ENCODE measurements around the gene KIF26A.

KIF26A gene

GRCh38 chr14:104184911-104185499 is 46.6 kb downstream of the KIF26A start:
- no peak for TF ChIP-seq FOXM1 (IDR thresholded peaks at IDR 0.05; ENCODE audit: borderline replicate concordance, low read depth)
- TF ChIP-seq TCF12 (IDR thresholded peaks at IDR 0.05; ENCODE audit: low read depth) = no peak
- no peak for TF ChIP-seq YY1 (IDR thresholded peaks at IDR 0.05; ENCODE audit: low read depth)
- TF ChIP-seq NFIC (IDR thresholded peaks at IDR 0.05) = no peak
- no peak for TF ChIP-seq ZBTB7A (IDR thresholded peaks at IDR 0.05; ENCODE audit: low read depth)
- no peak for TF ChIP-seq RAD21 (IDR thresholded peaks at IDR 0.05; ENCODE audit: low read depth)
- TF ChIP-seq TEAD4 (IDR thresholded peaks at IDR 0.05) = no peak
- no peak for TF ChIP-seq MAX (IDR thresholded peaks at IDR 0.05)
- no peak for TF ChIP-seq CEBPB (IDR thresholded peaks at IDR 0.05)

- TF ChIP-seq CREB1 (IDR thresholded peaks at IDR 0.05; ENCODE audit: low read depth) (no peak), EP300 (IDR thresholded peaks at IDR 0.05; ENCODE audit: borderline replicate concordance) (no peak), TEAD4 (IDR thresholded peaks at IDR 0.05) (no peak), NFIC (IDR thresholded peaks at IDR 0.05) (no peak), RAD21 (IDR thresholded peaks at IDR 0.05; ENCODE audit: low read depth) (no peak), TAF1 (IDR thresholded peaks at IDR 0.05; ENCODE audit: low read depth) (no peak)
These were observed 47.6 kb downstream of the KIF26A start for GRCh38 chr14:104185916-104186495.

- TF ChIP-seq EP300 (IDR thresholded peaks at IDR 0.05; ENCODE audit: borderline replicate concordance) = no peak
- no peak for TF ChIP-seq REST (IDR thresholded peaks at IDR 0.05; ENCODE audit: low read depth)
- TF ChIP-seq ZBTB7A (IDR thresholded peaks at IDR 0.05; ENCODE audit: low read depth) = no peak
These were observed 48.2 kb downstream of the KIF26A start for GRCh38 chr14:104186575-104186974.

GRCh38 chr14:104187121-104187889 is 48.9 kb downstream of the KIF26A start:
- TF ChIP-seq REST (IDR thresholded peaks at IDR 0.05; ENCODE audit: low read depth) (no peak), EP300 (IDR thresholded peaks at IDR 0.05; ENCODE audit: borderline replicate concordance) (no peak), MAX (IDR thresholded peaks at IDR 0.05) (no peak), EGR1 (IDR thresholded peaks at IDR 0.05) (no peak), FOXM1 (IDR thresholded peaks at IDR 0.05; ENCODE audit: borderline replicate concordance, low read depth) (no peak), TCF12 (IDR thresholded peaks at IDR 0.05; ENCODE audit: low read depth) (no peak), CEBPB (IDR thresholded peaks at IDR 0.05) (no peak), NFIC (IDR thresholded peaks at IDR 0.05) (no peak), YY1 (IDR thresholded peaks at IDR 0.05; ENCODE audit: low read depth) (no peak), RAD21 (IDR thresholded peaks at IDR 0.05; ENCODE audit: low read depth) (no peak), CREB1 (IDR thresholded peaks at IDR 0.05; ENCODE audit: low read depth) (no peak), ZBTB7A (IDR thresholded peaks at IDR 0.05; ENCODE audit: low read depth) (no peak), TEAD4 (IDR thresholded peaks at IDR 0.05) (no peak), USF1 (IDR thresholded peaks at IDR 0.05) (no peak), TAF1 (IDR thresholded peaks at IDR 0.05; ENCODE audit: low read depth) (no peak)

GRCh38 chr14:104187931-104188726 is 49.7 kb downstream of the KIF26A start:
- TF ChIP-seq RAD21 (IDR thresholded peaks at IDR 0.05; ENCODE audit: low read depth) (no peak), NFIC (IDR thresholded peaks at IDR 0.05) (no peak), TAF1 (IDR thresholded peaks at IDR 0.05; ENCODE audit: low read depth) (no peak), MAX (IDR thresholded peaks at IDR 0.05) (no peak), FOXM1 (IDR thresholded peaks at IDR 0.05; ENCODE audit: borderline replicate concordance, low read depth) (no peak), USF1 (IDR thresholded peaks at IDR 0.05) (no peak), TCF12 (IDR thresholded peaks at IDR 0.05; ENCODE audit: low read depth) (no peak), CREB1 (IDR thresholded peaks at IDR 0.05; ENCODE audit: low read depth) (no peak), ZBTB7A (IDR thresholded peaks at IDR 0.05; ENCODE audit: low read depth) (no peak), YY1 (IDR thresholded peaks at IDR 0.05; ENCODE audit: low read depth) (no peak), EGR1 (IDR thresholded peaks at IDR 0.05) (no peak)

Measured in Ishikawa (cell line).